HTR-8/SVneo (cell line): ENCODE data around the gene UBAP2.

ENCODE experiments used
- DNase-seq: peaks from one replicate; pipeline ENCODE4 v3.0.0; 2011; ENCODE audit warnings: low spot score, mixed read lengths; ENCODE audit not compliant: insufficient read length
- FAIRE-seq: peaks from 2 replicates; lab custom pipeline; 2011; peaks lifted over from hg19 to GRCh38; lab: Jason Lieb, UNC

Gene UBAP2

DNA sequence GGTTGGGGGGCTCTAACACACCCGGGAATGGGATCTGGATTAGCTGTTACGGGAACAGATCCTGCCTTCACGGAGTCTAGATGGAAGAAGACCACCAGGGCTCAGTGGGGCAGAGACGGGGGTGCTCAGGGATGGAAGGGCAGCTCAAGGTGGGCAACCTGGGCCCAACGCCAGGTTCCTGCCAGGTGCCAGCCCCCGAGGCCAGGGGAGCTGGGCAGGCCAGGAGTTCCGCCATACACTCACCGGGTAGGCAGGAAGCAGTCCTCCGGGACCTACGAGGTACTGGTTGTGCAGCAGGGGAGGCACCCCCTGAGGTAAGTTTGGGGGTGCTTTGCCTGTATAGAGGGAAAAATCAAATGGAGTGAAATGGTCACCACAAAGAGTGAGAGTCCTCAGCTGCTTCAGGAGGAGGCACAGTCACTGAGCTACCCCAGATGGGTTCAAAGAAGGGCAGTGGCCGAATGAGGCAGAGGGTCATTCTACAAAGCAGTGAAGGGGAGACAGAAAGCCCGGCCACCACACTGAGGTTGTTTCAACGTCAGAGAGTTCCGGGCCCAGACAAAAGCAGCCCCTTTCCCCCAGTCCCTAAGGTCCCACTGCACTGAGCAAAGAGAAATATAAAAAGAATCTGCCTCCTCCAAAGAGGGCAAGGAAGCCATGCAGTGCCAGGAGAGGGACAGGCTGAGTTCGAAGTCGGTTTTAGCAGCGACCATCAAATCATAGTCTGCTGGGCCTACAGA is 121.8 kb downstream of the UBAP2 start:
- no peak for FAIRE-seq
- no peak for DNase-seq

DNA sequence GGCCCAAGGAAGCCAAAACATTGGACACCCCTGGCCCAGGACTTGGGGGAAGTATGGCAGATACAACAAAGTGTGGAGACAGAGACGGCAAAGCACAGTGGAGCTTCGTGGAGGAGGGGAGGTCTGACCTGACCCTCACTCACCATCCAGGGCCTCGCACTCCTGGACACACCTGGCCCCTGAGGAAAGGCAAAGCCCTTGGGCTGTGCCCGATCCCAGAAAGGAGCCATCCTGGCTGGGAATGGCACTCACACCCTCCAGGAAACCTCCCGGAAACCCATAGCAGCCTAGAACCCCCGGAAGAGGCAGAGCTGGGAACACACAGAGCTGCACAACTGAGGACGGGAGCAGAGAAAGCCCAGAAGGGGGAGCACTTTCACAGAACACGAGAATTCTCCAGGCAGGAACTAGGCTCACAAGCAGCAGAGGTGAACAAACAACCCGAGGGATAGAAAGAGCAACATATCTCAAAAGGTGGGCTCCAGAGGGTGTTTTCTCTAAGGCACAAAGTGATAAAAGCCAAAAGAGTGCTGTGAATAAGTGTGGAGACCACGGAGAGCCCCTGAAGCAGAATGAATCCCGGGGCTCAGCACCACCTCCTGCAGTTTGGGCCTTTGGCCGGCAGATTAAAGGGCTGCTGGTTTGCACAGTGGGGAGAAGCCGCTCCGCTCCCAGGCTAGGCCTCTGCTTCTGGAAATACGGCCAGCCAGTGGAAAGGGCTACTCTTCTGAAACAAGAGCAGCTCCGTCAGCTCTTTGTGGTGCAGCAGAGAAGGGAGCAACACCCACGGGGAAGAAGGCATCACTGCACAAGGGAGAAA is 123.5 kb downstream of the UBAP2 start:
- DNase-seq, result peak; percentile 31
- FAIRE-seq, result no peak

DNA sequence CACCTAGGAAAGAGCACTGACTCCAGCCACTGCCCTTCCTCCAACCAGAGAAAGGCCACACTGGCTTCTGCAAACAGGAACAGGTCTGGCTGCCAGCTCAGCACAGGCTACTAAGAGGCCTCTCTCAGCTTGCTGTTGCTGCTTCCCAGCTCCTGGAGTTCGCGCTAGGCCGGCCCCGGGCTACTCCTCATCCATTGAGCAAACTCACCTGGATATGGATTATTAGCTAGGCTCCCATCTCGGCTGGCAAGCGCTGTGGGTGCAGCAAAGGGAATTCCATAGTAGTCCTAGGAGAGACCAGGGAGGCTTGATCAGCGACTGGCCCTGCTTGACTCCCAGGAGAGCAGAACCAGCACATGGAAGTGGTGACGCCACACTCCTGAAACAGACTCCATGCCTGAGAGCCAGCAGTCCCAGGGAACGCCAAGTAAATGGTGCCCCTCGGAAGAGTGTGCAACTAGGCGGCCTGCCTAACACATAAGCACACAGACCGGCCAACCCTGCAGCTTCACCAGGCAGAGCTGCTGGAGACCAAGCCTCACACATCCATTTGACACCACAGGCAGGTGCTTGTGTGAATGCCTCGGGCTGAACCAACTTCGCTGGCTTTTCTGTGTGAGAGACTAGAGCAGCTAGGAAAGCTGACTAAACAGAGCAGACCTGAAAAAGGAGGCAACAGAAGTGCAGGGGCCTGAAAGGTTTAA is 124.5 kb downstream of the UBAP2 start:
- no peak for FAIRE-seq

DNA sequence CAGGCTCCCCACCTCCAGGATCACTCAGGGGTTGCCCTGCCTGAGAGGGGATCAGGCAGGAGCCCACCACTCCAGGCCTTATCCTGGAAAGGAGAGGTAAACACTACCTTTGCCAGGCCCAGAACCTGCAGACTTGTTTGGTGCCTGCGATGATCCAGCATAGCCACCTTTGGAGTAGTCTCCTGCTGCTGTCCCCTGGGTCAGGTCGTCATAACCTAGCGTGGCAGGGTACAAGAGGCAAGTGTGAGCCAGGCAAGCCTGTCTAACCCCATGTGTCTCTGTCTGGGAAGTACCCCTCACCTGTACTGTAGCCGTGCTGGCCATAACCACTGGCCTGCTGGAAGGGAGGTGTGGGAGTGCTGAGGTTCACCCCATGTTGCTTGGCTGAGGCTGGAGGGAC is 125.6 kb downstream of the UBAP2 start:
- DNase-seq (no peak), FAIRE-seq (no peak)

More for the DNA sequence above, 124.5 kb downstream of the UBAP2 start:
- DNase-seq, result no peak

DNA sequence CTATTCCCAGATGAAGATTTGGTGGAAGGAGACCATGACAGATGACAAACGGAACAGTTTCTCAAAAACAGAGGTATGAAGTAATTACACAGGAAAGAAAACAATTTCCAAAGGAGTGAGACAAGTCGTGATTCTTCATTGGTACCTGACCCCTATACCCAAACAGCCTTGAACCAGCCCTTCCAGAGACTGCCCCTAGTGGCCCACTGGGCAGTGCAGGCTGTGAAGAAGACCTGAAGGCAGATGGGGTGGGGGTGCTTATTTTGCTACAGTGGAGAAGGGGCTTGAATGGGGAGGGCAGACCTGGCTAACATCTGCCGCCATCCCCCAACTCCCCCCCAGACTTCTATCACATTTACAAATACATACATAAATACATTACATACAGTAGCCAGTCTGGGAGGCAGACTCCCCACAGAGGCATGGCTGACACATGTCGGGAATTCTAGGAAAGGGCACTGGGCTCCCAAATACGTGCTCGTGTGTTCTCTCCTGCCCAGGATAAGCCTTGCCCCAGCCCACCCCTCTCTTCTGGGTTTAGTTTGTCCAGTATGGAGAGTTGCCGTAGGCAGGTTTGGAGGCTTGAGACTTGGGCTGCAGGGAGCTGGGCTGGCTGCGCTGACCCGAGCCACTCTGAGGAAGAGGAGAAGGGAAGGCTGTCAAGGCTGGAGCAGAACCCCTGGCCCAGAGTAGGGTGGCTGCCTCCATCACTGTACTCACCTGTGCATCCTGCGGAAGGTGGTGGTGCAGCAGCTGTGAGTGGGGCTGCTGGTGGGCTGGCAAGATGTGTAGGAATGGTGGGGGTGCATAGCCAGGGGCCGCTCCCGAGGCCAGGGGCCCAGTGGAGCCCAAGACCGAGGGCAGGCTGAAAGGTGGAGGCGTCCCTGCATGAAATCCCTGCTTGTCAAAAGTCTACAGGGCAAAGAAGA is 126.5 kb downstream of the UBAP2 start:
- no peak for FAIRE-seq

DNA sequence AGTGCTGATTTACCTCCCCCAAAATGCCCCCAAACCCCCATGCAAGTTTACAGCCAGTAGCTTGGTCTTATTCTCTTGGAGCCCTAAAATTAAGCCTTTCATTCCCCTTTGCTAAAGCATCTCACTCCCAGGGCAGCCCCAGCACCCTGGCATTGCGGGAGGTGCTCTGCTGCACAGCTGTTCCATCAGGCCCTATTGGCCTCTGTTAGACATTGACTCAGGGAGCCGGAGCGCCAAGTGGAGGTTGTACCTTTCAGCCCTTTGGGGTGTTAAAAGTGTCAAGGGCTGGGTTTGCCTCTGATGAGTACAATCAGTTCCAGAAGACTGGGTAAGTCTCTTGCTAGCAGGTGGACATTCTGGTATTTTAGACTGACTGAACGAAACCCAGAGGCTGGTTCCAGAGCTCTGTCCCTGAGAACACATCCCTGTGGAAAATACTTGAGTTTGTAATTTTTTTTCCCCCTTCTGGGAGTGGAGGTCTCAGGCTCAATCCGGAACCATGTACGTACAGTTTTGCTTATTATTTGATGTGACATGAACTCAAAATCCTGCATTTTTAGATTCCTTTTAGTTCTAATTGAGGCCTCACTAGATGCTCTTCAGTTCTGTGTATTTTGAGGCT is 129.3 kb downstream of the UBAP2 start:
- DNase-seq (no peak), FAIRE-seq (no peak)

More for the DNA sequence above, 126.5 kb downstream of the UBAP2 start:
- DNase-seq, result peak; percentile 13

DNA sequence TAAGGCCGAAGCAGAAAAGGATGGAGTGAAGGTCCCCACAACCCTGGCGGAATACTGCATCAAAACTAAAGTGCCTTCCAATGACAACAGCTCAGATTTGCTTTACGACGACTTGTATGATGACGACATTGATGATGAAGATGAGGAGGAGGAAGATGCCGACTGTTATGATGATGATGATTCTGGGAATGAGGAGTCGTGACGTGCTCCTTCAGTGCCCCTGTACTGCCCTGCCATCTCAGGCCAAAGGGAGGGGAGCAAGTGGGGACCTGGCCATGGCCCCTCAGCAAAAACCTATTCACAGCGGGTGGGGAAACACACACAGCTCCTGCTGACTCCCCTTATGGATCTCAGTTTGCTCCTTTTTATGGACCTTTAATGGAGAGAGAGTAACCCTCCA is 131.7 kb downstream of the UBAP2 start:
- no peak for FAIRE-seq

DNA sequence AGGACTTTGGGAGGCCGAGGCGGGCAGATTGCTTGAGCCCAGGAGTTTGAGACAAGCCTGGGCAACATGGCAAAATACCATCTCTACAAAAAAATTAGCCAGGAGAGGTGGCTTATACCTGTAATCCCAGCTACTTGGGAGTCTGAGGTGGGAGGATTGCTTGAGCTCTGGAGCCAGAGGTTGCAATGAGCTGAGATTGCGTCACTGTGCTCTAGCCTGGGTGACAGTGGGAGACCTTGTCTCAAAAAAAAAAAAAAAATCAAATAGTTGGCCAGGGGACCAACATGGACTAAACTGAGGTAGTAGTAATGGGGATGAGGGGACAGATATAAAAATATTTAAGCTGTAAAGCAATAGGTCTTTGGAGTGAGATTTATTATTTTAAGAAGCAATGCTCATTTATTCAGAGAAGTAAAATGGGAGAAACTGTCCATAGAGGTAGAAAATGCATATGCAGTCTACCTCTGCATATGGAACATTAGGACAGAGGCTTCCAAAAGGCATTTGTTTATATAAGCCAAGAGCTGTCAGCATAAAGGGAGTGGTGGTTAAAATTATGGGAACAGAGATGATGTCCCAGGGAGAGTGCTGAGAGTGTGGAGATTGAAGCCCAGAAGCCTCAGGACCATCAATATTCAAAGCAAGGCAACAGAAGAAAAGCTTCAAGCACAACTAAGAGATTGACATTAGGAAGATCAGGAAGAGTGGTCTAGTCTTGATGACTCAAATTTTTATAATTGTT is 133.6 kb downstream of the UBAP2 start:
- DNase-seq, result no peak
- FAIRE-seq, result no peak

More for the DNA sequence above, 131.7 kb downstream of the UBAP2 start:
- DNase-seq, result no peak

DNA sequence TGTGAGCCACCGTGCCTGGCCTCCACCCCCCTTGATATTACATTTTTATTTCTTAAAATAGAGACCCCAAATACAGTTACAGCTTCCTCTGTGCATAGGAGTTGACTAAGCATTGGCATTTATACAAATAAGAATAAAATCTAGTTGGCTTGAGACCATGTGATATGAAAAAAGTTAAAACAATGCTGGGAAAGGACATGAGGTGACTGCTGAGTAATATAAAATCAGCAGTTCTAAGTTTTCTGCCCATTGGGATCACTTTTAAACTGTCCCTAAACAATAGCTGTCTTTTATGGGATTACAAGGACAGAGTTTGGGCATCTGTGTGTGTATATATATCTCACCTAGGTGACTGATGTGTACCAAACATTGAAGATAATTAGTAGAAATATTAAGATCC is 135.1 kb downstream of the UBAP2 start:
- DNase-seq (no peak), FAIRE-seq (no peak)

DNA sequence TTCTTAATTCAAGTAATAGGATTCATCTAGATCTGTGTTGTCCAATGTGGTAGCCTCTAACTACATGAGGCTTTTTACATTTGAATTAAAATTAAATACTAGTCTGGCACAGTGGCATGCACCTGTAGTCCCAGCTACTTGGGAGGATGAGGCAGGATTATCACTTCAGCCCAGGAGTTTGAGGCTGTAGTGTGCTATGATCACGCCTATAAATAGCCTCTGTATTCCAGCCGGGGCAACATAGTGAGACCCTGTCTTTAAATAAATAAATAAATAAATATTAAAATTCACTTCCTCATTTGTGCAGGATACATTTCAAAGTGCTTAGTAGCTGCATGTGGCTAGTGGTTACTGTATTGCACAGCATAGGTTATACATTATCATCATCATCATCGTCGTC is 139.9 kb downstream of the UBAP2 start:
- DNase-seq (no peak), FAIRE-seq (no peak)

DNA sequence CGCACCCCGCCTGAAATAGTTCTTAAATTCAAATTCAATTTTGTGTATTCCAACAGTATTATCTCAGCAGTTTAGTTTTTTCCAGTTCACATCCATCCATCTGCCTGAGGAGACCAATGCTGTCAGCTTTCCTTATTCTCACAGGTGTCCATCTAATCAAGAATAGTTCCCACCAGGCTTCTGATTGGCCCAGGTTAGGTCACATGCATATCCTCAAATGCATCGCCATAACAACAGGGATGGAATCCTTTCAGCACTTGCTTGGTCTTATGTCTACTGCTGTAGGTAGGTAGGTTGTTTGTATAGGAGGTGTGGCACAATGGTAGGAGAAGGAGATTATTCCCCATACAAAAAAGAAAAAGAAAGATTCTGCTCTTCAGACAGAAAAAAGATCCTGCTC is 140.6 kb downstream of the UBAP2 start:
- FAIRE-seq (no peak), DNase-seq (no peak)

DNA sequence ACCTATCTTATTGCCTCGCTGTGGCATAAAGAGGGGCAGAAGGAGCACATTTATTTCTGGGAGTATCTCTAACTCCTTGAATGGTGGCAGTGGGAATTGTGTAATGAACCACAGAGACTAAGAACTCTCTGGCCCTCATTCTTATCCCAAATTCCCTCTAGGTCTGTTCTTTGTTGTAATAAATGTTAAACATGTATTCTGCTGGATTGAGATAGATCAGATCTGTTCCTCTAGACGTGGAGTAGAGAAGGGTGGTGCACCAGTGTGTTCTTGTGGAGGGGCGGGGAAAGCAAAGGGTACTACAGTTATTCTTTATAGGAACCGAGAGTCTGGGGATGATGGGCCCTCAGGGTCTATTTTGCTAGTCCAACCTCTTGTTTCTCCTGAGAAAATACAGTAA is 141.3 kb downstream of the UBAP2 start:
- DNase-seq (no peak), FAIRE-seq (no peak)

DNA sequence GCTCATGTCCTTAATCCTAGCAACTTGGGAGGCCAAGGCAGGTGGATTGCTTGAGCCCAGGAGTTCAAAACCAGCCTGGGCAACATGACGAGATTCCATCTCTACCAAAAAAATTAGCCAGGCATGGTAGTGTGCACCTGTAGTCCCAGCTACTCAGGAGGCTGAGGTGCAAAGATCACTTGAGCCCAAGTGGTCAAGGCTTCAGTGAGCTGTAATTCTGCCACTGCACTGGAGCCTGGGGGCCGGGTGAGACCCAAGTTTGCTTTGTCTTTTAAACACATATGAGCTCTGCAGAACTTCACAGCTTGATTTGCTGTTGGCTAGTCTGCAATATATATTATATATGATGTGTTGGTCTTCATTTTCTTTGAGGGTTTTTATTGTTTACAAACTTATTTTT is 141.9 kb downstream of the UBAP2 start:
- no peak for DNase-seq
- FAIRE-seq, result no peak

DNA sequence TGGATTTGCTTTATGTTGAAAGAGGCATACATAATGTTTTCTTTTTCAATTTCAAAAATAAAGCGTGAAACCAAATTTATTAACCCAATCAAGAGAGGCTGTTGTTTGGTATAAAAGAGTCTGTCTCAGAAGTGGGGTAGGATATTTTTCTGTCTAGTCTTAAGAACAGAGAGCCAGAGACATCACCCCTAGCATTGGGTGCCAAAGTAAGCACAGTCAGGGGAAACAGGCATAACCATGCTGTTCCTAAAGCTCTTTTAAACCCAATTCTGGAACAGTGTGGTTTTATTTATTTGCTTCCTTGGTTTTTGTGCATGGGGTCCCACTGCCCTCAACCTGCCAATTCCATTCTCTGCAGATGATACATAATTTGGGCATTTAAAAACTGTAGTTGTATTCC is 143.6 kb downstream of the UBAP2 start:
- FAIRE-seq (no peak), DNase-seq (no peak)

DNA sequence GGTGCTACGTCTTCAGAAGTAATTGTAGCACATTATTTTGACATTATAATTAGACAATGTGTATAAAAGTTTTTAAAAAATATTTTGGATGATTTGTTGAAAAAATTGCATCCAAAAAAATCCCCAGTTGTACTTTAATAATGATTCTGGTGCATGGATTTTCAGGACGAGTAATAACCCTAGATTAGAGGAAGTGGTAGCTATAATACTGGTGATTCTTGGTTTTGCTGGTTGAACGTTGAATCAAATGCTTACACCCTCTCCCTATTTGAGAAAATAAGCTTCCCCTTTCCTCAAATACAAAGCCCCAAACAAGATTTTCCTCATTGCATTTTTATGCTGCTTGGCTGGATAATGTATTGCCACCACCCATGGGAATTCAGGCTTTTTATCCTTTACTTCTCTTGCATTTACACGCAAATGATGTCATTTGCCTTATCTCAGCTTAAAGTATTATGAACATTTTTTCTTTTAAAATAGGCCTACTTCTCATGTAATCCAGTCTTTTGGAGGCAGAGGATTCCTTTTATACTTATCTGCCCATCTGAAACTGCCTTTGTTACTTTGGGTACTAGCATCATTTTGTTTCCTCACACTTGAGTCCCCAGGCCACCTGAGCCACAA is 145.4 kb downstream of the UBAP2 start:
- no peak for DNase-seq
- FAIRE-seq, result no peak

DNA sequence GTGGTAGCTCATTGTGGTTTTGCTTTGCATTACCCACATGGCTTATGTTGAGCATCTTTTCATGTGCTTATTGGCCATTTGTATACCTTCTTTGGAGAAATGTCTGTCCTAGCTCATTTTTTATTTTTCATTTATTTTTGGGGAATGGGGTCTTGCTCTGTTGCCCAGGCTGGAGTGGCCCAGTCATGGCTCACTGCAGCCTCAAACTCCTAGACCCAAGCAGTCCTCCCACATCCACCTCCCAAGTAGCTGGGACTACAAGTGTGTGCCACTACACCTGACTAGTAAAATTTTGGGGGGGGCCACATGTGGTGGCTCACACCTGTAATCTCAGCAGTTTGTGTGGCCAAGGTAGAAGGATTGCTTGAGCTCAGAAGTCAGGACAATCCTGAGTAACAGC is 154.4 kb downstream of the UBAP2 start:
- no peak for DNase-seq
- FAIRE-seq, result no peak

DNA sequence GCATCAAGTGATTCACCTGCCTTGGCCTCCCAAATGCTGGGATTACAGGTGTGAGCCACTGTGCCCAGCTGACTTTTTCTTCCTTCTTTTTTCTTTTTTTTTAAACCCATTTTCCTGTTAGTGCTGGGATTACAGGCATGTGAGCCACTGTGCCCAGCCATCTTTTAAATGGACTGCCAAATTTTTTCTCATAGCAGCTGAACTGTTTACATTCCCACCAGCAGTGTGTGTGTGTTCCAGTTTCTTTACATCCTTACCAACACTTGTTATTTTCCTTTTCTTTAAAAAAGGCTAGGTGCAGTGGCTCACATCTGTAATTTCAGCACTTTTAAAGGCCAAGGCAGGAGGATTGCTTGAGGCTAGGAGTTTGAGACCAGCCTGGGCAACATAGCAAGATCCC is 154.8 kb downstream of the UBAP2 start:
- FAIRE-seq, result no peak
- DNase-seq, result no peak

DNA sequence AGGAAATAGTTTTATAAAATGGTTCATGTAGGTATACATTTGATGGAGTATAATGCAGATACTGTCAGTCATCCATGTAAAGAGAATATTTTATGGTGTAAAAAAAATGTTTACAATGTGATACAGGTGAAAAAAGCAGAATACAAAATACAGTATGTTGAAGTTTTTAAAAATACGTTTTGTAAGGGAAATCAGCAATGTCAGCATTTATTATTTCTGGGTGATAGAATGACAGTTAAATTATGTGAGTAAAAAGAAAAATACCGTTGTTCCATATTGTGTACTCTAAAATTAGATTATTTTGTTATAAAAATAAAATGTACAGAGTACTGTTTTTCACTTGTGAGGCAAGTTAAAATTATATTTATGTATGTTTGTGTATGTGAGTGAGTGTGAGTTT is 162.7 kb downstream of the UBAP2 start:
- DNase-seq (no peak), FAIRE-seq (no peak)
